Smooth muscle cell (in vitro differentiated cells): ENCODE data around the gene DCAF8. TPM values are rescaled to one million over a fixed set of nuclear protein-coding genes. Genes with fewer than 3 reads are reported as not detected.

Experiments
- DNase-seq: peaks from one replicate; lab custom pipeline; 2025; ENCODE audit not compliant: unreplicated experiment; lab: John Stamatoyannopoulos, UW
- H2AFZ ChIP-seq: fragments of 200-600 bp; sonication (generic); 2 replicates; pipeline ENCODE4 v1.6.0; 2016; ENCODE audit warnings: antibody characterized with exemption, low read depth, mild to moderate bottlenecking
- H3F3A ChIP-seq: fragments of 200-600 bp; sonication (generic); 2 replicates; pipeline ENCODE4 v1.6.0; 2017; ENCODE audit warnings: antibody characterized with exemption, low read depth
- H3K27ac ChIP-seq: fragments of 200-600 bp; sonication (generic); 2 replicates; pipeline ENCODE4 v1.5.1; 2016; ENCODE audit warnings: low read depth, mild to moderate bottlenecking
- H3K27me3 ChIP-seq: fragments of 200-600 bp; sonication (generic); 2 replicates; pipeline ENCODE4 v1.6.1; 2016; ENCODE audit warnings: low read depth, mild to moderate bottlenecking
- H3K36me3 ChIP-seq: fragments of 200-600 bp; sonication (generic); 2 replicates; pipeline ENCODE4 v1.5.1; 2016; ENCODE audit warnings: low read depth
- H3K4me1 ChIP-seq: fragments of 200-600 bp; sonication (generic); 2 replicates; pipeline ENCODE4 v1.5.1; 2016; ENCODE audit warnings: low read depth
- H3K4me2 ChIP-seq: fragments of 200-600 bp; sonication (generic); 2 replicates; pipeline ENCODE4 v1.6.0; 2016; ENCODE audit warnings: mild to moderate bottlenecking
- H3K4me3 ChIP-seq: fragments of 200-600 bp; sonication (generic); 2 replicates; pipeline ENCODE4 v1.5.1; 2016; ENCODE audit warnings: mild to moderate bottlenecking
- H3K79me2 ChIP-seq: fragments of 200-600 bp; sonication (generic); 2 replicates; pipeline ENCODE4 v1.6.0; 2016; ENCODE audit warnings: low read depth, mild to moderate bottlenecking
- H3K9ac ChIP-seq: fragments of 200-600 bp; sonication (generic); 2 replicates; pipeline ENCODE4 v1.6.0; 2016; ENCODE audit warnings: low read depth
- H3K9me3 ChIP-seq: fragments of 200-600 bp; sonication (generic); replicated peaks from 2 replicates; pipeline ENCODE4 v1.5.1; 2016; ENCODE audit warnings: low read depth
- H4K20me1 ChIP-seq: fragments of 200-600 bp; sonication (generic); 2 replicates; pipeline ENCODE4 v1.6.0; 2016; ENCODE audit warnings: low read depth
- CTCF ChIP-seq: fragments of 200-600 bp; sonication (generic); IDR thresholded peaks from 2 replicates; pipeline ENCODE4 v1.5.1; 2017; ENCODE audit warnings: borderline replicate concordance, mild to moderate bottlenecking, antibody characterized with exemption; ENCODE audit not compliant: insufficient read depth, poor library complexity, severe bottlenecking
- WGBS: methylation state at CpG from one replicate; pipeline ENCODE4 v1.1.7; 2016; ENCODE audit warnings: low lambda C conversion rate; 5-methylcytosine and 5-hydroxymethylcytosine counted together
- polyA plus RNA-seq: library from polyadenylated mRNA; unstranded; fragments of >200 nt; fragmentation: Nextera tagmentation; extraction: Ambion mirVana; gene quantifications from 2 replicates; pipeline ENCODE4 v1.2.1, GENCODE V29; 2016
- total RNA-seq: library from RNA; depleted of rRNA; stranded (reverse); fragments of >200 nt; gene quantifications from 2 replicates; pipeline ENCODE4 v1.2.3, GENCODE V29; 2014

DCAF8 gene
- total and polyA plus RNA-seq, 2 experiments from 2014 or later: 63.6 to 79.9 TPM

- peak overlapping the region; percentile 5 for H3K27ac ChIP-seq
- DNase-seq: peak; percentile 66
- H3K27me3 ChIP-seq: peaks cover 8% of the 10 kb centered on the region
- H3K4me3 ChIP-seq: no peak overlapping the region
- no peaks in the 10 kb centered on the region for H3F3A ChIP-seq
- peak; percentile 83 for TF ChIP-seq CTCF
- no peaks in the 10 kb centered on the region for H3K79me2 ChIP-seq
- H2AFZ ChIP-seq: no peak overlapping the region
- H4K20me1 ChIP-seq: no peaks in the 10 kb centered on the region
- WGBS: 34% methylated on average over 16 of the region's 16 CpGs
- H3K4me1 ChIP-seq: peaks cover 10% of the 10 kb centered on the region
- H3K4me2 ChIP-seq: peak overlapping the region; percentile 40
- H3K9ac ChIP-seq: peak overlapping the region; percentile 18
- no peaks in the 10 kb centered on the region for H3K36me3 ChIP-seq
- no peaks in the 10 kb centered on the region for H3K9me3 ChIP-seq
Measured at GRCh38 chr1:160193091-160193819, 69.1 kb downstream of the DCAF8 start.

GRCh38 chr1:160192234-160192633 lies 70.1 kb downstream of the DCAF8 start:
- H3K36me3 ChIP-seq: no peaks in the 10 kb centered on the region
- no peak overlapping the region for H3K9ac ChIP-seq
- peaks cover 8% of the 10 kb centered on the region for H3K27me3 ChIP-seq
- H3K4me2 ChIP-seq: no peak overlapping the region
- no peaks in the 10 kb centered on the region for H3K79me2 ChIP-seq
- no peaks in the 10 kb centered on the region for H4K20me1 ChIP-seq
- H3K4me1 ChIP-seq: peaks cover 10% of the 10 kb centered on the region
- H3K27ac ChIP-seq: no peak overlapping the region
- no peak overlapping the region for H3K4me3 ChIP-seq
- TF ChIP-seq CTCF: no peak
- no peak for DNase-seq
- no peaks in the 10 kb centered on the region for H3F3A ChIP-seq
- no peak overlapping the region for H2AFZ ChIP-seq
- H3K9me3 ChIP-seq: no peaks in the 10 kb centered on the region

GRCh38 chr1:160191756-160192155 lies 70.6 kb downstream of the DCAF8 start:
- H4K20me1 ChIP-seq: no peaks in the 10 kb centered on the region
- no peaks in the 10 kb centered on the region for H3K36me3 ChIP-seq
- H3K27ac ChIP-seq: no peak overlapping the region
- H3K4me1 ChIP-seq: peaks cover 10% of the 10 kb centered on the region
- TF ChIP-seq CTCF: no peak
- peaks cover 8% of the 10 kb centered on the region for H3K27me3 ChIP-seq
- no peak overlapping the region for H3K4me2 ChIP-seq
- 89% methylated on average over 3 of the region's 3 CpGs for WGBS
- H3K79me2 ChIP-seq: no peaks in the 10 kb centered on the region
- no peak overlapping the region for H3K9ac ChIP-seq
- H3K9me3 ChIP-seq: no peaks in the 10 kb centered on the region
- DNase-seq: no peak
- no peak overlapping the region for H3K4me3 ChIP-seq
- H3F3A ChIP-seq: no peaks in the 10 kb centered on the region
- H2AFZ ChIP-seq: no peak overlapping the region
